Mucosa of descending colon (tissue), 3 donors: ENCODE measurements around the gene RHEBL1. TPM values are rescaled to one million over a fixed set of nuclear protein-coding genes. Genes with fewer than 3 reads are reported as not detected.

ENCODE experiments used
- ATAC-seq: fragments of 200-7000 bp; cut with Tn5 transposase; one replicate; pipeline ENCODE4 v1.9.1; 2020; ENCODE audit warnings: mild to moderate bottlenecking, moderate library complexity
- DNase-seq, 3 donors: peaks; one replicate each; pipeline ENCODE4 v3.0.0-alpha.2; 2020
- H3K36me3 ChIP-seq: fragments of 200-600 bp; one replicate; pipeline ENCODE4 v1.8.0; 2021; ENCODE audit warnings: low read depth, mild to moderate bottlenecking
- H3K4me1 ChIP-seq: fragments of 200-600 bp; one replicate; pipeline ENCODE4 v1.8.0; 2021; ENCODE audit warnings: low read depth, mild to moderate bottlenecking
- H3K4me3 ChIP-seq: fragments of 200-600 bp; one replicate; pipeline ENCODE4 v1.8.0; 2021; ENCODE audit warnings: mild to moderate bottlenecking
- H3K9me3 ChIP-seq: fragments of 200-600 bp; one replicate; pipeline ENCODE4 v1.8.0; 2021; ENCODE audit warnings: mild to moderate bottlenecking
- intact Hi-C, 2 donors: fragments of 100-400 bp; cut with DNase I in 1 of 2; cut with micrococcal nuclease in 1 of 2; formaldehyde crosslinking; loops; one replicate each; pipeline versions ENCODE4 v1.11.0 to v1.11.1; 2022; cut with DNase I, micrococcal nuclease
- total RNA-seq, 3 donors: library from RNA; stranded (reverse); fragmentation: NEBNext Ultra II Directional in 2 of 3; extraction: Animal tissue kit (Norgen Biotek cat#: 25700) in 2 of 3; gene quantifications; one replicate each; pipeline versions ENCODE4 v1.2.1 to v1.2.4, GENCODE V29; 2021 to 2023
- TF ChIP-seq, protein P1 (sequence below): fragments of 200-600 bp; IDR thresholded peaks from one replicate; pipeline ENCODE4 v1.8.0; 2022; ENCODE audit warnings: antibody characterized with exemption, mild to moderate bottlenecking
- donor health status: DM: no; HTN: no; CAD: no; lungs with moderate emphysema.
- donor health status: DM: no; HTN: no; CAD: no.
- donor health status: DM: no; HTN: yes; CAD: no.

Gene RHEBL1
- total RNA-seq, 3 donors from 2014 or later: 0.23 to 0.58 (median 0.38) TPM

- Histone ChIP-seq H3K4me3 (no peak overlapping the region), H3K9me3 (no peaks in the 10 kb centered on the region), H3K36me3 (peaks cover 34% of the 10 kb centered on the region), H3K4me1 (no peaks in the 10 kb centered on the region)
- TF ChIP-seq, protein P1, sequence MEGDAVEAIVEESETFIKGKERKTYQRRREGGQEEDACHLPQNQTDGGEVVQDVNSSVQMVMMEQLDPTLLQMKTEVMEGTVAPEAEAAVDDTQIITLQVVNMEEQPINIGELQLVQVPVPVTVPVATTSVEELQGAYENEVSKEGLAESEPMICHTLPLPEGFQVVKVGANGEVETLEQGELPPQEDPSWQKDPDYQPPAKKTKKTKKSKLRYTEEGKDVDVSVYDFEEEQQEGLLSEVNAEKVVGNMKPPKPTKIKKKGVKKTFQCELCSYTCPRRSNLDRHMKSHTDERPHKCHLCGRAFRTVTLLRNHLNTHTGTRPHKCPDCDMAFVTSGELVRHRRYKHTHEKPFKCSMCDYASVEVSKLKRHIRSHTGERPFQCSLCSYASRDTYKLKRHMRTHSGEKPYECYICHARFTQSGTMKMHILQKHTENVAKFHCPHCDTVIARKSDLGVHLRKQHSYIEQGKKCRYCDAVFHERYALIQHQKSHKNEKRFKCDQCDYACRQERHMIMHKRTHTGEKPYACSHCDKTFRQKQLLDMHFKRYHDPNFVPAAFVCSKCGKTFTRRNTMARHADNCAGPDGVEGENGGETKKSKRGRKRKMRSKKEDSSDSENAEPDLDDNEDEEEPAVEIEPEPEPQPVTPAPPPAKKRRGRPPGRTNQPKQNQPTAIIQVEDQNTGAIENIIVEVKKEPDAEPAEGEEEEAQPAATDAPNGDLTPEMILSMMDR: no peak
- intact Hi-C loops: no loop called here
- ATAC-seq (no peak), DNase-seq (peak in 2 of 3 donors; percentile 22 to 54)
Observed at GRCh38 chr12:49041036-49041880, 28.5 kb downstream of the RHEBL1 start.

DNA sequence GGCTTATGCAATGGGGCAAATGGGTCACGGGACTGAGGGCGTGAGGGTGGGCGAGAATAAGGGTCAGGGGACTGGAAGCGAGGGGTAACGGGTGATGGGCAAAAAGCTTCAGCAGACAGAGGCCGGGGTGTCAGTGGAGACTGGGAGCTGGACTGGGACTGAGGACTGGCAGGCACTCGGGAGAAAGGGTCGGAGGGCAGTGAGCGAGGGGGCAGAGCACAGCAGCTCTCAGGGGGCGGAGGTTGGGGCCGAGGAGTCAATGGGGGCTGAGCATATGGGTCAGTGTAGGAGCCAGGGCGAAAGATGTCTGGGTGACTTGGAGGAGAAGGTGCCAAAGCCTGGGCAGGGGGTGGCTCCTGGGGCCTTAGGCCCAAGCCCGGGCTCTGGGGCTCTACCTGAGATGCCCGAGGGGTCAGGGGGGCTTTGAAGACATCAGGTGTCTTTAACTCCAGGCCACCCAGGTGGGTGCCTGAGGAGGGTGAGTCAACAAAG, 29.4 kb downstream of the RHEBL1 start:
- peaks cover 32% of the 10 kb centered on the region for H3K36me3 ChIP-seq

DNA sequence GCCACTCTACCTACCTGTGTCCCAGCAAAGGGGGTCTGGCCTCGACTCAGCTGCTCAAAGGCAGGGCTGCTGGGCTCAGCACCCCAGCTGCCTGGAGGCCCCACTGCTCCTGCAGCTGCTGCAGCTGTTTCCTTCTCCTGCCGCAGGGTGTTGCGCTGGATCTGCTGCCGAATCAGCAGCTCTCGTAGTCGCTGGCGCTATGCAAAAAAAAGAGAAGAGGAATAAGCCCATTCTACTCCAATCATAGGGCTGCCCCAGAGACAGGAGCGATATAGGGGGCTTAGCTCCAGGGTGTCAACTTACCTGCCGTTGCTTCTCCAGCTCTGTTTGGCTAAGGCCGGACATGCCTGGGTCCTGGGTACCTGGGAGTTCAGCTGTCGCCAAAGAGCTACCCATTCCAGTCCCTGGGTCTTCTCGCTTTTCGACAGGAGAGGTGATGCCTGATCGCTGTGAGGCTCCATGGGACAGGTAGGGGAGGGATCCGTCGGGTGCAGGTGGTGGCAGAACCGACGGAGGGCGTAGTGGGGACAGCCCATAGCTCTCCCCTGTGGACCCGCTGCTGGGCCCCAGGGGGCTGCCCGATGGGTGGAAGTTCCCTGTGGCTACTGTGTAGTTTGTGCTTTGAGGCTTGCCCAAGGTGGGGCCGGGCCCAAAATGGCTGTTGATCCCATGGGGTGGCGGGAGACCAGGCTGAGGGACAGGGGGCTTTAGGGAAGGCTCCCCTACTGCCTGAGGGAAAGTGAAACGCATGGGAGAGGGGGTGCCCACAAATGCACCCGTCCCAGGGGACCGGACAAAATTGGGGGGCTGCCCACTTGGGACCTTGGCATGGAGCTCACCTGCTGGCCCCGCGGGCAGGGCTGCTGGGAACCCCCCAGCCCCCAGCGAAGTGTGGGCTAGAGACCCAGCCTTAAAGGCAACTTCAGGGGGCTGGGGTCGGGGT, 30.1 kb downstream of the RHEBL1 start:
- H3K36me3 ChIP-seq: peaks cover 30% of the 10 kb centered on the region
- H3K9me3 ChIP-seq: no peaks in the 10 kb centered on the region
- intact Hi-C loops: no loop called here
- H3K4me3 ChIP-seq: no peak overlapping the region
- ATAC-seq (no peak), DNase-seq (peak in 2 of 3 donors; percentile 25 to 42)
- no peaks in the 10 kb centered on the region for H3K4me1 ChIP-seq
- TF ChIP-seq, protein P1: no peak

More for the DNA sequence above, 29.4 kb downstream of the RHEBL1 start:
- TF ChIP-seq, protein P1: no peak
- Histone ChIP-seq H3K4me3 (no peak overlapping the region), H3K9me3 (no peaks in the 10 kb centered on the region), H3K4me1 (no peaks in the 10 kb centered on the region)
- intact Hi-C loops: no loop called here
- no peak for ATAC-seq
- DNase-seq: peak in 2 of 3 donors; percentile 20 to 43

- H3K9me3 ChIP-seq: no peaks in the 10 kb centered on the region
- intact Hi-C loops: no loop called here
- ATAC-seq (no peak), DNase-seq (peak in 2 of 3 donors; percentile 13 to 35)
- no peak overlapping the region for H3K4me3 ChIP-seq
- H3K36me3 ChIP-seq: peaks cover 34% of the 10 kb centered on the region
- H3K4me1 ChIP-seq: no peaks in the 10 kb centered on the region
- TF ChIP-seq, protein P1: no peak
Observed at GRCh38 chr12:49038291-49038955, 31.4 kb downstream of the RHEBL1 start.

GRCh38 chr12:49037947-49038237, 31.9 kb downstream of the RHEBL1 start:
- peak in 1 of 3 donors; percentile 13 for DNase-seq
- Histone ChIP-seq H3K9me3 (no peaks in the 10 kb centered on the region), H3K36me3 (peaks cover 32% of the 10 kb centered on the region), H3K4me3 (no peak overlapping the region), H3K4me1 (no peaks in the 10 kb centered on the region)
- ATAC-seq: no peak
- TF ChIP-seq, protein P1: no peak
- intact Hi-C loops: no loop called here
